ENCODE measurements around the gene KRTAP1-1.

GRCh38 chr17:40995116-40995515 lies 46.1 kb downstream of the KRTAP1-1 start:
- TF ChIP-seq CTCF (IDR thresholded peaks at IDR 0.05) (no peak), POLR2A (IDR thresholded peaks at IDR 0.05) (no peak), POLR2AphosphoS5 (IDR thresholded peaks at IDR 0.05) (no peak)

All from prostate gland (tissue), 2 donors.